NOMO-1 treated with dmso at 0.1 percent for 144 hours (cell line): Measurements from ENCODE around the gene GRIN3B.

Source experiments
- DNase-seq: peaks from one replicate; lab custom pipeline; 2025; ENCODE audit not compliant: unreplicated experiment; lab: John Stamatoyannopoulos, UW

GRIN3B gene

DNA sequence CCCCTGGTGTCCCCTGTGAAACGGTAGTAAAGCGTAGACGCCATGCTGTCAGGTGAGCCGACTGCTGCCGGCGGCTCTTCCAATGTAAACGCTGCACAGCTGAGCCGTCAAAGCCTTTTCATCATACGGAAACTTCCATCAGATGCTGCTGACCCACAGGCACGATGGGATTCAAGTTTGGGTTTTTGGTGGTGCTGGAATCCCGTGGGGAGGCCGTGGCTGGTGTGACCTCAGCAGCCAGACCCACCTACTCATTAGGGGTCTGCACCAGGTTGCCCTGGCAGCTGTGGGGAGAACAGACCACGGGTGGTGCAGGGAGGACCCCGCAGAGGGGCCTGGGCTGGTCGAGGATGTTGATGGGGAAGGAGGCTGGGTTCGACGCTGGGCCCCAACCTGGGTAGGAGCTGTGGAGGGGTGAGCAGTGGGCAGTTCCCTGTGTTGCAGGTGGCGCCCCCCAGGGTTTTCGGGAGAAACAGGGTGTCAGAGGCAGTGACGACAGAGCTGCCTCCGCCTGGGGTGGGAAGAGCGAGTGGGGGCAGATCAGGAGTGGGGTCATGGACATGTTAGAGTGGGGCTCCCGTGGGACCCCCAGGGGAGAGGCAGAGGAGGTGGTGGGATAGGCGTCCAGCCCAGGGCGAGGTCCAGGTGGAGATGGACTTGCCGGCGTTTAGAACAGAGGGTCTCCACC is 6.6 kb downstream of the GRIN3B start:
- DNase-seq = no peak

DNA sequence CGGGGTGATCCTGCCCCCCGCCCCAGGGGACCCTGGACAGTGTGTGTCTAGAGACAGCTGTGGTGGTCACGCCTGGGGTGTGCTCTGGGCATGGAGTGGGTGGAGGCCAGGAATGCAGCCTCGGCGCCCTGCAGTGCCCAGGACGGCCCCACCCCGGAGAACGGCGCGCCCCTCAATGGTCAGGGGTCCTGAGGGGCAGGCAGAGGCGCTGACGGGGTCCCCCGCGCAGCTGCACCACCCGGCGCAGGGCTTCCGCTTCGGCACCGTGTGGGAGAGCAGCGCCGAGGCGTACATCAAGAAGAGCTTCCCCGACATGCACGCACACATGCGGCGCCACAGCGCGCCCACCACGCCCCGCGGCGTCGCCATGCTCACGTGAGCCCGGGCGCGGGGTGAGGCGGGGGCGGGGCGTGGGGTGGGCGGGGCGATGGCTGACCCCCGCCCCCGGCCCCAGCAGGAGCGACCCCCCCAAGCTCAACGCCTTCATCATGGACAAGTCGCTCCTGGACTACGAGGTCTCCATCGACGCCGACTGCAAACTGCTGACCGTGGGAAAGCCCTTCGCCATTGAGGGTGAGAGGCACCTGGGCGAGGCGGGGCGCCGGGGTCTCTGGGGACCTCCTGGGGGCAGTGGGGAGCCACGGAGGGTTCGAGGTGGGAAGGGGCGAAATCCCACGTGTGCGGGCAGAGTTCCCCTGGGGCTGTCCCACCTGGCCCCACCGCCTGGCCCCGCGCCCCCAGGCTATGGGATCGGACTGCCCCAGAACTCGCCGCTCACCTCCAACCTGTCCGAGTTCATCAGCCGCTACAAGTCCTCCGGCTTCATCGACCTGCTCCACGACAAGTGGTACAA is 7.4 kb downstream of the GRIN3B start:
- DNase-seq = no peak

DNA sequence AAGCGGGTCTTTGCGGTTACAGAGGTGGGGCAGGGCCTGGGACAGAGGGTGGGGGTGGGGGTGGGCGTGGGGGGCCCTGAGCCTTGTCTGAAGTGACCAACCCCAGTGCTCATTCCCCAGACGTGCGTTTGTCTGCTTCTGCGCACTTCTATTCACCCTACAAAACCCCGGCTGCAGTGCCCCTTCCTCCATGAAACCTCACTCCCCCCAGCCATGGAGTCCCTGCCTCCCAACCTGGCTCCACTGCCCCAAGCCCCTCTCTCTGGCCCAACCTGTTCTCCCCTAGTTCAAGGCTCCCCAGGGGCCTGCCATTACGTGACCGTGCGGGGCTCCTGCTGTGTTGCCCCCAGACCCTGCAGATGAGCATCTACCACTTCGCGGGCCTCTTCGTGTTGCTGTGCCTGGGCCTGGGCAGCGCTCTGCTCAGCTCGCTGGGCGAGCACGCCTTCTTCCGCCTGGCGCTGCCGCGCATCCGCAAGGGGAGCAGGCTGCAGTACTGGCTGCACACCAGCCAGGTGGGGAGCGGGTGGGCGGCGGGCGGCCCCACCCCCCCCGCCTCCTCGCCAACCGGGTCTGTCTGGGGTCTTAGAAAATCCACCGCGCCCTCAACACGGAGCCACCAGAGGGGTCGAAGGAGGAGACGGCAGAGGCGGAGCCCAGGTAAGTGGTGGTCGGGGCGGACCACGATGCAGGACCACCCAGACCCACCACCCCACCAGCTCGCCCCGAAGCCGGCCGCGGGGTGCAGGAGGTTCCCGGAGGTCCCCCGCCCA is 8.2 kb downstream of the GRIN3B start:
- DNase-seq = no peak

DNA sequence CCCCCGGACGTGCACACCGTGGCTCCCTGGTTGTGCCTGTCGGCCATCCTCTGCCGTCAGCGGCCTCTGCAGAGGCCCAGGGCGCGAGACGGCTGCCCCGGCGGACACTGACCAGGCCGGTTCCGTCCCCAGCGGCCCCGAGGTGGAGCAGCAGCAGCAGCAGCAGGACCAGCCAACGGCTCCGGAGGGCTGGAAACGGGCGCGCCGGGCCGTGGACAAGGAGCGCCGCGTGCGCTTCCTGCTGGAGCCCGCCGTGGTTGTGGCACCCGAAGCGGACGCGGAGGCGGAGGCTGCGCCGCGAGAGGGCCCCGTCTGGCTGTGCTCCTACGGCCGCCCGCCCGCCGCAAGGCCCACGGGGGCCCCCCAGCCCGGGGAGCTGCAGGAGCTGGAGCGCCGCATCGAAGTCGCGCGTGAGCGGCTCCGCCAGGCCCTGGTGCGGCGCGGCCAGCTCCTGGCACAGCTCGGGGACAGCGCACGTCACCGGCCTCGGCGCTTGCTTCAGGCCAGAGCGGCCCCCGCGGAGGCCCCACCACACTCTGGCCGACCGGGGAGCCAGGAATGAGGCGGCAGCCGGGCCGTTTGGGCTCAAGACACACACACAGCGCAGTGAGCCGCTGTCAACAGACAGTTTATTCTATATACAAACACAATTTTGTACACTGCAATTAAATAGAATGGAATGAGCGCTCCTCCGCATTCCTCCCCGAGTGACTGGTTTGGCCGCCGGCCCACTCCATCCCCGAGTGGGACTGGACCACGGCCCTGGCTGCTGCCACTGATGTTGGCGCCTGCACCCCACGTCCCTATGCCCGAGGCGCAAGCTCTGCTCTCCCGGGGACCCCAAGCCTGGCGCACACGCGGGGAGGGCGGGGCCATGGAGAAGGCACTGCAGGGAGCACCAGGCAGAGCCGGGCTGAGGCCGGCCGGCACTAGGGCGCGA is 9.1 kb downstream of the GRIN3B start:
- DNase-seq = no peak

DNA sequence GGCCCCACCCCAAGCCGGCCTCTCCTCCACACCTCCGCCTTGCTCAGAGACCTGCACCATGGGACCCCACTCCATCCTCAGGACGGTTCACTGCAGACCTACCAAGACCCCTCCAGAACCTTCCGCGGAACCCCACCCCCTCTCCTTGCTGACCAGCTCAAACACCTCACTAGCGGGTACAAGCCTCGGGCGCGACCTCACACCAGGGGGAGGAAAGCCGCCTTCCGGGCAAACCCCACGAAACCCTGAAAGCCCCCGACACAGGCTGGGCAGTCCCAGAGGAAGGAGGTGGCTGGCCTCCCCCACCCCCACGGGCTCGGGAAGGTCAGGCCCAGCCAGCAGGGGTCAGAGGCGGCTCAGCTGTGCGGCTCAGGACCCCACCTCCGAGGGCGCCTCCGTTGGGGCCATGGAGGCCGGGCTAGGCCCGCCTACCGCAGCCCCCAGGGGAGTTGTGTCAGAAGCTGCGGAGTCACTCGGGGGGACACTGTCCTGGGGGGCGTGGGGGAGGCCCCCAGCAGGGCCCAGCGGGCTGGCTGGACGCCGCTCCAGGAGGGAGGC is 9.8 kb downstream of the GRIN3B start:
- no peak for DNase-seq

DNA sequence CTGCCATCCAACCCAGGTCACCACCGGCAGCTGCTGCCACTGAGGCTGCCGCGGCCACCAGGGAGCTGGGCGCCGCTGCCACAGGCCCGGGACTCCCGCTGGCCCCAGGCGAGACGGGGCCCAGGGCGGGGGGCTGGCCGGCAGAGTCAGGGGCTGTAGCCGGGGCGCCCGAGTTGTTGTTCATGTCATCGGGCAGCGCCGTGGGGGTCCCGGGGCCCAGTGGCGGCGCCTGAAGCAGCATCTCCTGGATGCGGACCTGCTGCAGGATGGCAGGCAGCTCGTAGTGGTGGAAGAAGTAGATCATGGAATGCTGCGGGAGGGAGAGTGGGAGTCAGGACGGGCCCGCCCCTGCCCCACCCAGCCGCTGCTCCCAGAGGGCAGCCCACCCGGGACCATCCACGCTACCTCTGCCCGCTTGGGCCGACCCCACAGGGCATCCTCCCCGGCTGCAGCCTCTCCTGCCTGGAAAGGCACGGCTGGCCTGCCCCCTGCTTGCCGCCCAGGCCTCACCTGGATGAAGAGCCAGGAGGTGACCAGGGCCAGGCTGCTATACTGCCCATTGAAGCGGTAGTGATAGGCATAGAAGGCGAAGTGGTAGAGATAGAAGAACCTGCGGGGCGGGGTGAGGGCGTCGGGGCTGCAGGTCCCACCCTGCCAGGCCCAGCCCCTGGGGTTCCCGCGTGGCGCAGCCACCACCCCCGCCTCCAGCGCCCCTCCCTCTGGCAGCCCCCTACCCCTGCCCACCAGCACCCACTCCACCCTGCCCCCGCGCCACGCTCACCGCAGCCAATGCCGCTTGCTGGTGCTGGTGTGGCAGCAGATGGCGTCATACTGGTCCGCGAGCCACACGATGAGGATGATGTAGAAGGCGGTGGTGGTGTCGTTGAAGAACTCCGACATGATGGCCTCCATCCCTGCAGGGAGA is 10.6 kb downstream of the GRIN3B start:
- no peak for DNase-seq

DNA sequence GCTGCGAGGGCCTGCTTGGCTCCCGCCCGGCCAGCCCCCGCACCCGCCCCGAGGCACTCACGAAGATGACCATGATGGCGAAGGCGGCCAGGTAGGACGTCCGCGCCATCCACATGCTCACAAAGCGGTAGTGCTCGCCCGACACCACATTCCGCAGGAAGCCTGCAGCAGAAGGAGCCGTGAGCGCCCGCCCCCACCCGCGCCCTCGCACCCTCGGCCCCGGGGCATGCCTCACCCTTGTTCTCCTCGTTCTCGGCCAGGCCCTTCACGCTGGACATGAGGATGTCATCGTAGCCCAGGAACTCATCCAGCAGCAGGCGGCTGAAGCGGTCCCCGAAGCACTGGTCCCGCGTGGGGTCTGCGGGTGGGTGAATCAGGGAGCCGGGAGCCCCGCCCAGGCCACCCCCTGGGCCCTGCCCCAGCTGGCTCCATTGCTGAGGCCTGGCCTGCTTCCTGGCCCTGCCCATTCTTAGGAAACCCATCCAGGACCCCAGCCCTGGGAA is 11.7 kb downstream of the GRIN3B start:
- DNase-seq = no peak

DNA sequence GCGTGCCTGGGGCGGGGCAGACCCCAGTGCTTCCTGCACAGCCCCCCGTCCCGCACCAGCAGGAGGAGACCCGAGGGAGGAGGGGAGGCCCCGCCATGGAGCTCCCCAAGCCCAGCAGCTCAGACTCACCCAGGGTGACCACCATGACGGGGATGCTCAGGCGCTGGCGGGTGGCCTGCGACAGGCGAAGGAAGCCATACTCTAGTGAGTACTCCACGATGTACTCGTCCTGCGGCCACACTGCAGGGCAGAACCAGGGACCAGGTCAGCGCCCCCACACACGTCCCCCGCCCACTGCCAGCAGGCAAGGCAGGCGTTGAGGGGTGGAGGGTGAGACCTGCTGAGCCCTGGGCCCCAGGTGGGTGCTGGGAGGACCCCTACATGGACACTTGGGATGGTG is 12.1 kb downstream of the GRIN3B start:
- DNase-seq = no peak

DNA sequence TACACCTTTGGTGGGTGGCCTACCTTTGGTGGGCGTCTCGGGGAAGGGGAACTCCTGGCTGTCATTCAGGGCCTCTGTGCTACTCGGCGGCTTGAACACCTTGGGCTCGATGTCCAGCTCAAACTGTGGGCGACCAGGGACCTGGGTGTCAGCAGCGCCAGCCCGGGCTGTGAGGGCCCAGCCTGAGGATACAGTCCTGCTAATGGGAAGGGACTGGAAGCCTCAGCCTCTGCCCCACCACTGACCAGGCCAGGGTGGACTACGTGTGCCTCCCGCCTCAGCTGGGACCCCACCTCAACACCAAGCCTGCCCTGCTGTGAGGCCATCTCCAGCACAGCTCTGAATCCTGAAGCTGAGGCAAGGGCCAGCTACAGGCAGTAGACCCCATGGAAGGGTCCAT is 13.0 kb downstream of the GRIN3B start:
- no peak for DNase-seq

DNA sequence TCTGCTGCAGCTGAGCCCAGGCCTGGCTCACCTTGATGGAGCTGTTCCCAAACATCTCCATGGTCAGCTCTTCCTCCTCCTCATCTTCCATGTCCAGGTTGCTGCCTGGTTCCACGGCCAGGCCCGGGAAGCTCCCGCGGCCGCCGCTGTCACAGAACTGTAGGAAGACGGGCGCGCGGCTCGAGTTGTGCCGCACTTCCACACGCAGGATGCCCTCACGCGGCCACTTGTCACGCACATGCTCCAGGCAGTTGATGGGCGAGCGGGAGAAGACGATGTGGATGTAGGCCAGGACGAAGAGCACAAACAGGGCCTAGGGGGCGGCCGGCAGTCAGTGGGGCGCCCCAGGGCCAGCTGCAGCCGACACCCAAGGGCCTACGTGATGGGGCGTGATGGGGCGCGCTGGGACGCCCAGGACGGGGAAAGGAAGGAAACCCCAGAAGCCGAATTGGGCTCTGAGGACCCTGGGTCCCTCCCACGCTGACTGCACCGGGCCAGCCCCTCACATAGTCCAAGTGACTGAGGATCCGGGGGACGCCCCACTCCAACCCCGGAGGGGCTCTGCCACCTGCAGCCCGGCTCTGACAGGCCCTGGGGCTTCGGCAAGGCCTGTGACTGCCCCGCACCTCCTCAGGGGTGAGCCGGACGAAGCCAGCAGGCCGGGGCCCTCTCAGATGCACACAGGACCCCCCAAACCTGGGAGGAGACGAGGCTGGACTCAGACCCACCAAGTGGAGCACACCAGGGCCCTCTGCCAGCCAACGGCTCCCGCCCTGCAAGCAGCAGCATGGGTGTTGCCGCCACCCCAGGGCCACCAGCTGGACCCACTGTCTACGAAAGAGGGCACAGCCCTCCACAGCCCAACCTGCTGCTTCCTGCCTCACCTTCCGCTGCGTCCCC is 14.2 kb downstream of the GRIN3B start:
- DNase-seq = no peak

DNA sequence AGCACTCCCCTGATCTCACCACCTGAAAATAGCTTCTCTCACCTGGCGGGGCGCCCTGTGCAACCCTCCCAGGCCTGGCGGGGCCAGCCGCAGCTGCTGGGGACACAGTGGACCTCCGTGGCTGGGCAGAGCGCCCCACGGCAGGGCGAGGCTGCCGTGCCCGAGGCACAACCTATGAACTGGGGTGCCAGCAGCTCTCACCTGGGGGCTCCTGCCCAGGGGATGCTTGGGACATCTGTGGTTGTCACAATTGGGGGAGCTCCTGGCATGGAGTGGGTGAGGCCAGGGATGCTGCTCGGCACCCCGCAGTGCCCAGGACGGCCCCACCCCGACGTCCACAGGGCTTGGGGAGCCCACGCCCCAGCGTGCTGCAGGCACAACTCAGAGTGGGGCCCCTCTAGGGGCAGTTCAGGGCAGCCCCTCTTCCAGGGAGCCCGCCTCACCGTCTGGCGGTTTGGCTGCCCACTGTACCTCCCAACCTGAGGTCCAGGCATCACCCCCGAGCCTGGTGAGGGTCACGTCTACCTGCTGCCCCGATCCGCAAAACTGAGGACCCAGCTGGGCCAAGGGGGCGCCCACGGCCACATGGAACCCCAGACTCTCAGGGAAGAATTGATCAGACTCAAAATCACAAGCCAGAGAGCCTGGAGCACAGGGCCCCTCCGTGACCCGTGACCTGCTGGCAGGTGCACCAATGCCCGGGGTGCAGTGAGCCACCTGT is 15.0 kb downstream of the GRIN3B start:
- no peak for DNase-seq

DNA sequence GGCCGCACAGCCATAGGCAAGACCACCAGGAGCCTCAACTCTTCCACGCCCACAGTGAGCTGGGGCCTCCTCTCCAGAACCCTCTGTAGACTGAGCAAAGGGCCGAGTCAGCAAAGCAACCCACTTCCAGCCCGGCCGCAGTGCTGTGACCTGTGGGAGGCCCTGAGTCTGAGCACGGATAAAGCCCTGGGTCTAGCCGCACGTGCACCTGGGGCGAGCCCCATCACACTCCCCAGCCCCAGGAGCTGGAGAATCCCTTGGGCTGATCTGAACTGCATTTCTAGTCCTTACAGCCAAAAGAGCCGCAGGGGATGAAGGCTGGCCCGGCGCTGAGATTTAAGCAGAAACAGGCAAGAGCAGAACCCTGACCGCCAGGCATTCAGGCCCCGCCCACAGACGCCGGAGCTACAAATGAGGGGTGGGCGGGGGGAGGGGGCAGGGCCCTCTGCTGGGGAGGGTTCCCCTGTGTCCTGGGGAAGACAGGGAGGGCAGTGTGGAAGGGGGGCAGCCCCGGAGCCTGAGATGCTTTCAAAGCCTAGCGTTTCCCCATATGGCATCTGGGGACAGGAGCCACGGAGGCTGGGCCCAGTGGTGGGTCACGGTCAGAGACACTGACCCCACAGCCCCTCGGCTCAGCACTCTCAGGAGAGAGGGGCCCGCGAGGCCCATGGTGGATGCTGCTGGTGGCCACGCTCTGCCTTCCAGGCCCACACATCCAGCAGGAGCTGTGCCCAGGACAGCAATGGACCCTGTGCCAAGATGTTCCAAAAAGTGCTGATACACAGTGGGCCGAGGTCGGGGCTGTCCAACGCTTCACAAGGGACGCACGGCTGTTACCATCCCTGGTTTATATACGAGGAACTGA is 15.8 kb downstream of the GRIN3B start:
- DNase-seq = no peak

DNA sequence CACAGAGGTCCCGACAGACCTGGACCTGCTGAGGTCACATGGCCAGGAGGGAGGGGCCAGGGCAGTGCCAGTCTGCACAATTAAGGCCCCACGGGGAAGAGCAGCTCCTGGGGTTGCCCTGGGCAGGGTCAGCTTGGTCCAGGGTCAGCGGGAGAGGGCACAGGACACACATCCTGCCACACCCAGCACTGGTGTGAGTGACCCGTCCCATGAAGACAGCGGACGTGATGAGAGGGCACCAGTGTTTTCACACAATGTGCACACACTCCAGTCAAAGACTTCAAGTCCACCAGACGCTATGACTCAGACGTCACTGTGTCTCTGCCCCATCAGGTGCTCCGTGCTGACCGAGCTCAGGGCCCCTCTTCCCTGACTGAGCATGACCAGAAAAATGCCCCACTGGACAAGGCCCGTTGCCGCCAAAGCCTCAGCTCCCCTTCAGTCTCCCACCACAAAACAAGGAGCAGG is 16.5 kb downstream of the GRIN3B start:
- no peak for DNase-seq

DNA sequence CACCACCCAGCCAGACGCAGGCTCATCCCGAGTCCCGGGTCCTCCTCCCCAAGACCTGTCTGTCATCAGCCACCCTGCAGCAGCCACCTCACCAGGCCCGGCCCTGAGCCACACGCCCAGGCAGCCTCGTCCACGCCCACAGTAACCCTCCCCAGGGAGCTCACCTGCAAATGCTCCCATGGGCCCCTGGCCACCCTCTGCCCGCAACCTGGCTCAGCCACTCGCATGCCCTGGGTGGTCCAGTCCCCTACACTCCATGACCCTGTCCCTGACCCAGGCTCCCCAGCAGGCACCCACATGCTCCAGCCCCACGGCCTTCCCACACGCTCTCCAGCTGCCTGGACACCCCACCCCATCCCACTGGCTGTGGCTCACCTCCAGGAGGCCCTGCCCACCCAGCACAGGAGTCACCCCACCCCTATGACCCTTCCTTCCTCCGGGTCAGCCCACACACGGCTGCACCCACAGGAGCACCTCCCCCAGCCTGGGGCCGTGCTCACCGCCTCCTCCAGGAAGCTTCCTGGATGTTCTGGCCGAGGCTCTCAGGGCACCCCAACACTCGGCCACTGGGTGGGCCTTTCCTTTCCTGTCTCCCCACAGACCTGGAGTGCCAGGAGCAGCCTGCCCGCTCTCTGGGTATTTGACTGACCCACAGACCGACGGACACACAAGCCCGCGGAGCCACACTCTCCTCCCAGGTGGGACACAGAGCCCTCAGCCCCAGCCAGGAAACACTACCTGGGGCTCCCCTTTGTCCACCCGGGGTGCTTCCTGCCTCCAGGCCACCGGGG is 17.1 kb downstream of the GRIN3B start:
- no peak for DNase-seq

DNA sequence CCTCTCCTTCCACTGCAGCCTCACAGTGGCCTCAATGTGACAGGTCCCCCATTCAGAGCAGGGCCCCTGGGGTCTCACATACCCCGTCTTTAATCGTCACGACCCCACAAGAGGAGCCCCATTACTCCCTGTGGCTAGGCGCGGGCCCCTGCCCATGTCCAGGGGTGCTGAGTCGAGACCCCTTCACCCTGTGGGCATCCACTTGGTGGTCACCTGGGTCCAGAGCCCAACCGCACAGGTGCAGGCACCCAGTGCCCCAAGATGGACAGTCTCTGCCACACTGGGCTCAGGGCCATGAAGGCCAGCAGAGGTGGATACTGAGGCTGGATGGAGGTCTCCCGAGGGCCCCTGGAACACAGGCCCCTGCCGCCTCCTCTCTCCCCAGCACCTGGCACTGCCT is 17.7 kb downstream of the GRIN3B start:
- DNase-seq = no peak

DNA sequence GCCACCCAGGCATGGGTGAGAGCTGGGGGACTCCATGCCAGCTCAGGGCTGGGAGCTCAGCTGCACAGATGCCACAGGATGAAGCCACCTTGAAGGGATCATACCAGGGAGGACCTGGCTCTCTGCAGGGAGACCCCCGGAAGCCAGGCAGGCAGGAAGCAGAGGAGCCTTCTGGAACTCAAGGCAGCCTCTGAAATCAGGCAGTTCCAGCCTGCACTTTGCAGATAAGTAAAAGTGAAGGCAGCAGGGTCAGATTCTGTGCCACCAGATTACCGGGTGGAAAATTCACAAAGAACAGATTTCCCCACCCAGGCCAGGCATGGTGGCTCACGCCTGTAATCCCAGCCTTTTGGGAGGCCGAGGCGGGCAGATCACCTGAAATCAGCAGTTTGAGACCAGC is 18.2 kb downstream of the GRIN3B start:
- no peak for DNase-seq
